ENCODE data around the gene CCDC12.

DNA sequence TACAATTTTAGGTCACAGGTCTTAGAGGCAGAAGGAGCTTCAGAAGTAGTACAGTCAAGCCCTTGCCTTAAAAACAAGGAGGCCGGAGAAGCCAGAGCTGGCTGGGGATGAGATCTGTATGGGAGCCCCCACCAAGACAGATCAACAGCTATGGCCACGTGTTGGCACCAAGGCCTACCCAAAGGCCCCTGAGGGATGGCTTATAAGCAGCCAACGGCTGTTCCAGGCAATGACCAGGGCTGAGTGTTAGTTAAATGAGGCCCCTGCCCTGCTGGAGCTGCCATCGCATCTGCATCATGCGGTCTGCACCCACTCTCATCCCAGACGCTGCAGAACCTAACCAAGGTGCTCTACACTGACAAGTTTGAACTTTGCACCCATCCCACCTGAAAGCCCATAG is 43.3 kb downstream of the CCDC12 start:
- TF ChIP-seq, protein P1, sequence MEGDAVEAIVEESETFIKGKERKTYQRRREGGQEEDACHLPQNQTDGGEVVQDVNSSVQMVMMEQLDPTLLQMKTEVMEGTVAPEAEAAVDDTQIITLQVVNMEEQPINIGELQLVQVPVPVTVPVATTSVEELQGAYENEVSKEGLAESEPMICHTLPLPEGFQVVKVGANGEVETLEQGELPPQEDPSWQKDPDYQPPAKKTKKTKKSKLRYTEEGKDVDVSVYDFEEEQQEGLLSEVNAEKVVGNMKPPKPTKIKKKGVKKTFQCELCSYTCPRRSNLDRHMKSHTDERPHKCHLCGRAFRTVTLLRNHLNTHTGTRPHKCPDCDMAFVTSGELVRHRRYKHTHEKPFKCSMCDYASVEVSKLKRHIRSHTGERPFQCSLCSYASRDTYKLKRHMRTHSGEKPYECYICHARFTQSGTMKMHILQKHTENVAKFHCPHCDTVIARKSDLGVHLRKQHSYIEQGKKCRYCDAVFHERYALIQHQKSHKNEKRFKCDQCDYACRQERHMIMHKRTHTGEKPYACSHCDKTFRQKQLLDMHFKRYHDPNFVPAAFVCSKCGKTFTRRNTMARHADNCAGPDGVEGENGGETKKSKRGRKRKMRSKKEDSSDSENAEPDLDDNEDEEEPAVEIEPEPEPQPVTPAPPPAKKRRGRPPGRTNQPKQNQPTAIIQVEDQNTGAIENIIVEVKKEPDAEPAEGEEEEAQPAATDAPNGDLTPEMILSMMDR (IDR thresholded peaks at IDR 0.05), result no peak
- TF ChIP-seq POLR2A (IDR thresholded peaks at IDR 0.05), result no peak

Measured in adrenal gland (tissue), 5 donors.